A549 (cell line): ENCODE results near the gene RYR1.

ENCODE experiments used
- CTCF ChIP-seq: fragments of >200 bp; sonication (Bioruptor Twin); formaldehyde crosslinking; IDR thresholded peaks from 3 replicates; pipeline ENCODE4 v1.5.1; 2016
- MAX ChIP-seq: IDR thresholded peaks from 2 replicates; pipeline ENCODE4 v1.6.1; 2012
- POLR2A ChIP-seq: IDR thresholded peaks from 2 replicates; pipeline ENCODE4 v1.6.1; 2012; ENCODE audit warnings: mild to moderate bottlenecking, low read length

- no peak for TF ChIP-seq POLR2A
- no peak for TF ChIP-seq CTCF
- TF ChIP-seq MAX: no peak
Measured at GRCh38 chr19:38542040-38542439, 108.5 kb downstream of the RYR1 start.
